WI38 (cell line): Measurements from ENCODE around the gene TUBA1C.
"Not testable (repeated sequence)": the region's sequence is repeated elsewhere in the genome, so short reads cannot be mapped to it uniquely, and the experiment has no call there.

Source experiments
- H3K4me3 ChIP-seq: 2 replicates; pipeline ENCODE4 v1.5.1; 2011; ENCODE audit warnings: low read depth, mild to moderate bottlenecking, control low read depth, low read length
- TF ChIP-seq, protein P1 (sequence below): IDR thresholded peaks from 2 replicates; pipeline ENCODE4 v1.5.1; 2012; ENCODE audit warnings: low read depth, mild to moderate bottlenecking, control low read depth, low read length

Gene TUBA1C

DNA sequence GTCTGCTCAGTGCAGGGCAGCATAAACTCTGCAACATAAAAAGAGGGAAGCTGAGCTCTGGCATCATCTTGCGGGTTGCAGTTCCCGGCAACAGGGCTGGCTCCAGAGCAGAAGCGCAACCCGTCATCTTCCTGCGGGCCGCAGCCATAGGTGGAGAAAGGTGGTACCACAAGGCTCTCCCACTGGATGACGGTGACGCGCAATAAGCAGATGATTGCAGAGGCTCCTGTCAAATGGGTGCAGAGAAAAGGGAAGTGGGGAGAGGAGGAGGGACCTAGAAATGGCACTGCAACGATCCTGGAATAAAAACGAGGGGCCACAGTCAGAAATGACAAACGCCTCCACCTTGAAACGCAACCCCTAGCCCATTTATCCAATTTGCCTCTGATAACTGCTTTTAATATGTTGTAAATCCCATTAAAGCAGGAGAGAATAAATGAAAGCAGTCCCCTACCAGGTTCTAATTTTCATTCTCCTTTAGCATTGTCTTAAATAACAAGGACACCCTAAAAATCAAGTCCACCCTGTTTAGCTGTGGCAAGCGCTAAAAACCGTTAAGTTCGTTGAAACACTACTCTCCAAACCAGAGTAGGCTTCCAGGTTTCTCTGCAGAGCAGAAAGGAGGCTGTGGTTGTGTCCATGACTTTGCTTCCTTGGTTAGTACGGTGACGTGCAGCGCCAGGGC is 30.9 kb upstream of the TUBA1C start:
- TF ChIP-seq, protein P1, sequence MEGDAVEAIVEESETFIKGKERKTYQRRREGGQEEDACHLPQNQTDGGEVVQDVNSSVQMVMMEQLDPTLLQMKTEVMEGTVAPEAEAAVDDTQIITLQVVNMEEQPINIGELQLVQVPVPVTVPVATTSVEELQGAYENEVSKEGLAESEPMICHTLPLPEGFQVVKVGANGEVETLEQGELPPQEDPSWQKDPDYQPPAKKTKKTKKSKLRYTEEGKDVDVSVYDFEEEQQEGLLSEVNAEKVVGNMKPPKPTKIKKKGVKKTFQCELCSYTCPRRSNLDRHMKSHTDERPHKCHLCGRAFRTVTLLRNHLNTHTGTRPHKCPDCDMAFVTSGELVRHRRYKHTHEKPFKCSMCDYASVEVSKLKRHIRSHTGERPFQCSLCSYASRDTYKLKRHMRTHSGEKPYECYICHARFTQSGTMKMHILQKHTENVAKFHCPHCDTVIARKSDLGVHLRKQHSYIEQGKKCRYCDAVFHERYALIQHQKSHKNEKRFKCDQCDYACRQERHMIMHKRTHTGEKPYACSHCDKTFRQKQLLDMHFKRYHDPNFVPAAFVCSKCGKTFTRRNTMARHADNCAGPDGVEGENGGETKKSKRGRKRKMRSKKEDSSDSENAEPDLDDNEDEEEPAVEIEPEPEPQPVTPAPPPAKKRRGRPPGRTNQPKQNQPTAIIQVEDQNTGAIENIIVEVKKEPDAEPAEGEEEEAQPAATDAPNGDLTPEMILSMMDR, result no peak
- no peak overlapping the region for H3K4me3 ChIP-seq

DNA sequence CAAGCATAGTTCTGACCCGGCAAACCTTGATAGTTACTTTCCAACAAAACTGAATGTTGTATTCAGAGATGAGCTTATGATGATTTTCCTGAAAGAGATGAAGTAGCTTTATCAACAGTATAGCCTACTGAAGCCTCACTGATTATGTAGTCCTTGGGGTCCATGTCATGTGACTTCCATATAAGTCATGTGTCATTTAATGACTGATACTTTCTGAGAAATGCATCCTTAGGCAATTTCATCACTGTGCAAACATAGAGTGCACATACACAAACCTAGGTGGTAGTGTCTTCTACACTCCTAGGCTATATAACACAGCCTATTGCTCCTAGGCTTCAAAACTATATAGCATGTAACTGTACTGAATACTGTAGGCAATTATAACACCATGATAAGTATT is 28.5 kb upstream of the TUBA1C start:
- no peak overlapping the region for H3K4me3 ChIP-seq
- TF ChIP-seq, protein P1, result no peak

DNA sequence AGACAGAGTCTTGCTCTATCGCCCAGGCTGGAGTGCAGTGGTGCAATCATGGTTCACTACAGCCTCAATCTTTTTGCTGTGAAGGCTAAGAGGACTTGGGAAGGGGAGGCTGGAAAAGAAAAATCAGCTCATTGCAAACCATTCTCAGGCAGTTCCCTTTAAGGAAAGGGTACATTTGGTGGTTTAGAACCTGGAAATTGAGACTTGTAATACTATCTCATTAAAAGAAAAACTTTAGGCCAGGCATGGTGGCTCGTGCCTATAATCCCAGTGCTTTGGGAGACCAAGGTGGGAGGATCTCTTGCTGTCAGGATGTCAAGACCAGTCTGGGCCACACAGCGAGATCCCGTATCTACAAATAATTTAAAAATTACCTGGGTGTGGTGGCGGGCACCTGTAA is 21.3 kb upstream of the TUBA1C start:
- TF ChIP-seq, protein P1, result no peak
- H3K4me3 ChIP-seq, result no peak overlapping the region

DNA sequence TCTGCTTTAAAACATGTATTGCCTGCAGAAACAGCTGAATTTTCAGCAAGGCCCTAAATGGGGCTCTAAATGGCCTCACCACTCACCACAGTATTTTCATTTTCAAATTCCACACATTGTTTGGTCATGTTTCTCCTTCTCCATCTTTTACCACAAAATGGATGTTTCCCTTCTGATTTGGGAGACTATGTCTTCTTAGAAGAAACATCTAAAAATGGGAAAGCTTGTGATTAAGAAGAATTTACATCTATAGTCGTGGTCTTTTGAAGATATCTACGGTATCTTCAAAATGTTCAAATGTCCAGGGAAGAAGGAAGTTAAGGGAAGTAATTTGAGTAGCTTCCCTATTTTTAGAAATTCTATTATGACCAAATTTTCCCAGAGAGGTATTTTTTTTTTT is 20.7 kb upstream of the TUBA1C start:
- TF ChIP-seq, protein P1, result no peak

DNA sequence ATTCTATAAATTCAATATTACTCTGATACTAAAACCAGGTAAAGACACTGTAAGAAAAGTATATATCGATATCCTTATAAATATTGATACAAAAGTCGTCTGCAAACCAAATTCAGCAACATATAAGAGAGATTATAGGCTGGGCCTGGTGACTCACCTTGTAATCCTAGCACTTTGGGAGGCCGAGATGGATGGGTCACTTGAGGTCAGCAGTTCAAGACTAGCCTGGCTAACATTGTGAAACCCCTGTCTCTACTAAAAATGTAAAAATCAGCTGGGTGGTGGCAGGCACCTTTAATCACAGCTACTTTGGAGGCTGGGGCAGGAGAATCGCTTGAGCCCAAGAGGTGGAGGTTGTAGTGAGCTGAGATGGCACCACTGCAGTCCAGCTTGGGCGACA is 13.5 kb upstream of the TUBA1C start:
- TF ChIP-seq, protein P1, result no peak
- no peak overlapping the region for H3K4me3 ChIP-seq

More for the DNA sequence above, 20.7 kb upstream of the TUBA1C start:
- H3K4me3 ChIP-seq, result no peak overlapping the region

DNA sequence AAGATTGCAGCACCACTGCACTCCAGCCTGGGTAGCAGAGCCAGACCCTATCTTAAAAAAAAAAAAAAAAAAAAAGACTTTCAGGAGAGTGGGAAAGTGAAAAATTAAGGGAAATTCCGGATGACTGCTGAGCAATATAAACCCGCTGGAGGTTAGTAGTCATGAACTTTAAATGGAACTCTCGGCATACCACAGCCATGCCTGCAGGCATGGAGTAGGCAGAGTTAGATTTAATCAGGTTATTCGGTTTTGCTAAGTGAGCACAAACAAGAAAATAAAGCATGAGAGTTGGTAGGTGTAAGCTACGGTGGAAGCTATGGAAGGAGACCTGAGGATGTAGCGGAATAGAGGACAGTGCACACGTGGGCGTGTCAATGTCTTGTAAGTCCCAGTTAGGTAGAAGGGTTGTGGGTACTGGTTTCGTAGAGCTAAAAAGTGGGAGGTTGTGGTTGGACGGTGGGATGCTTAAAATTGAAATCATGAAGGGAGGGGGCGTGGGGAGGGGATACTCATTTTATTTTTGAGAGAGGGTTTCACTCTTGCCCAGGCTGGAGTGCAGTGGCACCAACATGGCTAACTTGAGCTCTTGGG is 11.8 kb upstream of the TUBA1C start:
- TF ChIP-seq, protein P1, result no peak
- H3K4me3 ChIP-seq, result no peak overlapping the region

DNA sequence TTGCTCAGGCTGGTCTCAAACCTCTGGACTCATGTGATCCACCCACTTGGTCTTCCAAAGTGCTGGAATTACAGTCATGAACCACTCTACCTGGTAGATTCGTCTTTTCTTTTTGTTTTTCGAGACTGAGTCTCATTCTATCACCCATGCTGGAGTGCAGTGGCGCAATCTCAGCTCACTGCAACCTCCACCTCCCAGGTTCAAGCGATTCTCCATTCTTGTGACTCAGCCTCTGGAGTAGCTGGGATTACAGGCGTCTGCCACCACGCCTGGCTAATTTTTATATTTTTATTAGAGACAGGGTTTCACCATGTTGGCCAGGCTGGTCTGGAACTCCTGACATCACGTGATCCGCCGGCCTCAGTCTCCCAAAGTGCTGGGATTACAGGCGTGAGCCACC is 9.4 kb upstream of the TUBA1C start:
- not testable (repeated sequence) for H3K4me3 ChIP-seq
